ENCODE measurements around the gene CTDSP2.

DNA sequence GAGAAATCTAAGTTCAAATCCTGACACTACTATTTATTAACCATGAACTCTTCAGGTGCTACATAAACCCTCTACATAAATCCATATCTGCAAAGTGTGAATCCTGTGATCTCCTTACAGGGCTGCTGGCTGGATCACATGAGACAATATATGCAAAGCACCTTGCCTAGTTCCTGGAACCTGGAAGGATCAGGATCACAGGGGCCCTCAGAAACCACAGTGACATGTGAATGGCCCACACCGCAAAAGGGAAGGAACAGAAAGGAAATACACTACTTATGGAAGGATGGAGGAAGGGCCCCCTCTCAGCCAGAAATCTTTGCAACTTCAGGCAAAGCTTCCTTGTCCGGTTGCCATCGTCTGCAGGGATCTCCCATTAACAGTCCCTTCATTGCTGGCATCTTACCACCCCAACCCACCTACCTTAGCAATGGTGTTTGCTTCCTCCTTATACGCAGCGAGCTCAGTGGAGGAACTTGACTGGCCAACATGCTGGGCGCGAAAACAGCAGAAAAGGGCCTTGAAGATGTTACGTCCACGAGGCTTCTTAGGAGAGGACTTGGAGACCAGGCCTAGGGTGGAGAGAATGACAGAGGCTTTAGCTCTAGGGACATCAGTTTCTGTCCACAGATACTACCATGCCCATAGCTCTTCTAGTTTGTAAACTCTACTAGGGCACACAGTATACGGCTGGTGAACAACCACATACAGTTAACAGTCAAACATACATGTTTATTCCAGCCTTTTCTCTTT, 17.3 kb downstream of the CTDSP2 start:
- no peak for TF ChIP-seq POLR2AphosphoS5 (IDR thresholded peaks at IDR 0.05)
- no peak for TF ChIP-seq POLR2A (IDR thresholded peaks at IDR 0.05)
- TF ChIP-seq, protein P1, sequence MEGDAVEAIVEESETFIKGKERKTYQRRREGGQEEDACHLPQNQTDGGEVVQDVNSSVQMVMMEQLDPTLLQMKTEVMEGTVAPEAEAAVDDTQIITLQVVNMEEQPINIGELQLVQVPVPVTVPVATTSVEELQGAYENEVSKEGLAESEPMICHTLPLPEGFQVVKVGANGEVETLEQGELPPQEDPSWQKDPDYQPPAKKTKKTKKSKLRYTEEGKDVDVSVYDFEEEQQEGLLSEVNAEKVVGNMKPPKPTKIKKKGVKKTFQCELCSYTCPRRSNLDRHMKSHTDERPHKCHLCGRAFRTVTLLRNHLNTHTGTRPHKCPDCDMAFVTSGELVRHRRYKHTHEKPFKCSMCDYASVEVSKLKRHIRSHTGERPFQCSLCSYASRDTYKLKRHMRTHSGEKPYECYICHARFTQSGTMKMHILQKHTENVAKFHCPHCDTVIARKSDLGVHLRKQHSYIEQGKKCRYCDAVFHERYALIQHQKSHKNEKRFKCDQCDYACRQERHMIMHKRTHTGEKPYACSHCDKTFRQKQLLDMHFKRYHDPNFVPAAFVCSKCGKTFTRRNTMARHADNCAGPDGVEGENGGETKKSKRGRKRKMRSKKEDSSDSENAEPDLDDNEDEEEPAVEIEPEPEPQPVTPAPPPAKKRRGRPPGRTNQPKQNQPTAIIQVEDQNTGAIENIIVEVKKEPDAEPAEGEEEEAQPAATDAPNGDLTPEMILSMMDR (IDR thresholded peaks at IDR 0.05), result no peak
